ENCODE data around the gene EIF3J. TPM values are rescaled to one million over a fixed set of nuclear protein-coding genes. Genes with fewer than 3 reads are reported as not detected.
"Not testable (repeated sequence)": the region's sequence is repeated elsewhere in the genome, so short reads cannot be mapped to it uniquely, and the experiment has no call there.

EIF3J gene
- total RNA-seq, 5 donors from 2014 or later (not counting 1 experiment from before 2014, with no cell fraction given) = 58.2 to 68.3 (median 64.4) TPM

DNA sequence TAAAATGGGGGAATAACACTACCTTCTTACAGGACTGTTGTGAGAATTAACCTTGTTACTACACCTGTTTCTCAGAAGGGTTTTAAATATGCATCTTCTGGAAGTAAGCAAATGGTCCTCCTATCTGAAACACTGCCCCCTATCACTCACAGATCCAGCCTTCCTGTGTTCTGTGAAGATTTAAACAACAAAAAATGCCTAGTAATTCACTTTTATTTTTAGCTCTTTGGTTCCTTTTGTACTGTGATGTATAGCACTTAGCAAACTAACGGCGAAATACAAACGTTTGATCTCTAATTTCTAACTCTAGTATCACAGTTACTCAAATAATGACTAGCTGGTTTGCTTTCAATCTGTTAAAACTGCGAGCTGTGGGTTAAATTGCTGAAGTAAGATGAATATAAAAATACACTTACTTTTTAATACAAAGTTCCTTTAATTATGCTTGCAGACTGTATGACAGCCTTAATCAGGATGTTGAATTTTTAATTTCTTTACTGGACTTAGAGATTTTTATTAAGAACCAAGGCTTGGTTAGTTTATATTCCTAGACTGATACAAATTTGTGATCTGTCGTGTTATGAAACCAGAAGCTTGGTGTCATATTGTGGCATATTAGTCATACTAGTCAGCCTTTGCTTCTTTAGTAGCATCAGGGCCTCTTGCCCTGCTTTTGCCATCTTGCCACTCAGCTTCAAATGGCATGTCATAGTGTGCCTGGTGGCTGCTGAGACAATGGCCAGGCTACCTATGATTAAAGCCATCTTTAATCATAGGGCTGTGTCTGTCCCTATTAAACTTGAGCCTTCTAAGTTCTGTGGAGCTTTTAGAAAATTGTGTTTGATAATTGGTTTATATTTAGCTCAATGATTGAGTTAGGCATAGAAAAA lies 9.2 kb downstream of the EIF3J start:
- ATAC-seq (replicated peaks in 1 of 4) (peak; percentile 65 to 70 (median 66)), DNase-seq (peak in 3 of 35 experiments; percentile 9 to 48 (median 12))
- Histone ChIP-seq H3K4me3 (ENCODE audit: control insufficient read depth in 1 of 2, extremely low read depth in 1 of 2, low read length in 1 of 2) (no peak overlapping the region), H3K9me3 (no peaks in the 10 kb centered on the region), H3K27ac (ENCODE audit: low read length) (peak overlapping the region; percentile 48), H3K27me3 (replicated peaks in 1 of 2; ENCODE audit: control insufficient read depth in 2 of 2, extremely low read depth in 1 of 2, insufficient read depth in 2 of 2, low read length in 1 of 2) (no peaks in the 10 kb centered on the region), H3K4me1 (ENCODE audit: control insufficient read depth in 1 of 2, extremely low read depth in 1 of 2, insufficient read depth in 2 of 2, low read length in 2 of 2) (peaks cover 6 to 28% of the 10 kb centered on the region in 2 experiments), H3K36me3 (ENCODE audit: control insufficient read depth in 2 of 2, extremely low read depth in 1 of 2, insufficient read depth in 1 of 2, low read length in 1 of 2) (peaks cover 0 to 16% of the 10 kb centered on the region in 2 donors)
- no peaks in the 10 kb centered on the region for H3K9me3 Mint-ChIP-seq
- H3K4me1 Mint-ChIP-seq = peaks cover 63 to 72% (median 68%) of the 10 kb centered on the region in 3 donors
- CTCF ChIA-PET = interaction anchor here (0.6 to 2.1 kb wide), 16 partner anchors 9 to 1170 kb away, joined by 3 to 15 read pairs (median 4); partner anchors contain the start of gene EIF3J (in 1 of the 2)
- H3K27ac Mint-ChIP-seq = peak overlapping the region; percentile 53 to 66
- H3K36me3 Mint-ChIP-seq = peaks cover 26% of the 10 kb centered on the region
- no peaks in the 10 kb centered on the region for H3K27me3 Mint-ChIP-seq
- no CpG with 5 or more reads among the region's 5 CpGs for WGBS (ENCODE audit: insufficient coverage)
- POLR2A ChIA-PET = interaction anchor here (0.5 to 1.4 kb wide), 5 partner anchors 9 to 1055 kb away, joined by 3 to 34 read pairs (median 6); partner anchors contain the start of gene EIF3J (in 1 of the 2)
- peak overlapping the region; percentile 11 to 46 (median 14) for H3K4me3 Mint-ChIP-seq

DNA sequence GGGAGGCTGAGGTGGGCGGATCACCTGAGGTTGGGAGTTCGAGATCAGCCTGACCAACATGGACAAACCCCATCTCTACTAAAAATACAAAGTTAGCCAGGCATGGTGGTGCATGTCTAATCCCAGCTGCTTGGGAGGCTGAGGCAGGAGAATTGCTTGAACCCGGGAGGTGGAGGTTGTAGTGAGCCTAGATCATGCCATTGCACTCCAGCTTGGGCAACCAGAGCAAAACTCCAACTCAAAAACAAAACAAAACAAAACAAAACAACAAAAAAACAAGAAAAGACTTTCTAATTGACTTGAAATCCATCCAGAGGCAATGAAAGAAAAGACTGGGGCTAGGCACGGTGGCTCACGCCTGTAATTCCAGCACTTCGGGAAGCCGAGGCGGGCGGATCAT lies 12.2 kb downstream of the EIF3J start:
- H3K4me1 Mint-ChIP-seq = peaks cover 40 to 51% (median 43%) of the 10 kb centered on the region in 3 donors
- 100% methylated on average over 2 of the region's 9 CpGs for WGBS (ENCODE audit: insufficient coverage)
- H3K27ac ChIP-seq (ENCODE audit: low read length); H3K4me3 ChIP-seq (ENCODE audit: control insufficient read depth in 1 of 2, extremely low read depth in 1 of 2, low read length in 1 of 2); H3K27me3 Mint-ChIP-seq; H3K27me3 ChIP-seq (replicated peaks in 1 of 2; ENCODE audit: control insufficient read depth in 2 of 2, extremely low read depth in 1 of 2, insufficient read depth in 2 of 2, low read length in 1 of 2); DNase-seq; H3K9me3 Mint-ChIP-seq; H3K4me3 Mint-ChIP-seq; H3K9me3 ChIP-seq; ATAC-seq (replicated peaks in 1 of 4): not testable (repeated sequence)
- POLR2A ChIA-PET = interaction anchor here in 1 of 2 donors (0.6 to 1.5 kb wide), 4 partner anchors 11 to 314 kb away, joined by 6 to 15 read pairs (median 6); partner anchors contain the start of gene EIF3J
- H3K27ac Mint-ChIP-seq = peak overlapping the region in 1 of 2 donors; percentile 11
- peaks cover 7 to 30% of the 10 kb centered on the region in 2 donors for H3K36me3 ChIP-seq (ENCODE audit: control insufficient read depth in 2 of 2, extremely low read depth in 1 of 2, insufficient read depth in 1 of 2, low read length in 1 of 2)
- CTCF ChIA-PET = interaction anchor here (0.6 to 1.2 kb wide), 2 partner anchors 11 to 188 kb away, joined by 6 to 7 read pairs; no protein-coding TSS in a partner anchor
- peaks cover 14% of the 10 kb centered on the region for H3K36me3 Mint-ChIP-seq
- H3K4me1 ChIP-seq (ENCODE audit: control insufficient read depth in 1 of 2, extremely low read depth in 1 of 2, insufficient read depth in 2 of 2, low read length in 2 of 2) = peaks cover 0 to 20% of the 10 kb centered on the region in 2 experiments

DNA sequence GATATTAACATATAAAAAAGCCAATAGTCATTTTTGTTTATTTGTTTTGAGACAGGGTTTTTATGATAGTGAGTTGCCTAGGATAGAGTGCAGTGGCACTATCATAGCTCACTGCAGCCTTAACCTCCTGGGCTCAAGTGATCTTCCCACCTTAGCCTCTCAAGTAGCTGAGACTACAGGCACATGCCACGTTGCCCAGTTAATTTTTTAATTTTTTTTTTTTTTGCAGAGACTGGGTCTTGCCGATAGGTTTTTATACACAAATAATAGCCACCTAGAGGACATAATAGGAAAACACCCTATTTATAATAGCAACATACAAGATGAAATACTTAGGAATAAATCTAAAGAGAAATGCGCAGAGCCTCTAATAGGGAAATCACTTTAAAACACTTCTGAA lies 13.3 kb downstream of the EIF3J start:
- H3K27me3 Mint-ChIP-seq = no peaks in the 10 kb centered on the region
- no peak overlapping the region for H3K27ac ChIP-seq (ENCODE audit: low read length)
- peaks cover 7 to 39% of the 10 kb centered on the region in 2 donors for H3K36me3 ChIP-seq (ENCODE audit: control insufficient read depth in 2 of 2, extremely low read depth in 1 of 2, insufficient read depth in 1 of 2, low read length in 1 of 2)
- H3K4me1 Mint-ChIP-seq = peaks cover 51 to 58% (median 51%) of the 10 kb centered on the region in 3 donors
- ChIA-PET POLR2A (interaction anchor here in 1 of 2 donors (0.7 to 1.5 kb wide), 4 partner anchors 12 to 172 kb away, joined by 3 to 15 read pairs (median 6); partner anchors contain the start of gene EIF3J), CTCF (interaction anchor here in 1 of 2 donors (0.6 to 1.2 kb wide), 4 partner anchors 12 to 646 kb away, joined by 3 to 7 read pairs (median 4); no protein-coding TSS in a partner anchor)
- H3K4me1 ChIP-seq (ENCODE audit: control insufficient read depth in 1 of 2, extremely low read depth in 1 of 2, insufficient read depth in 2 of 2, low read length in 2 of 2) = peaks cover 8 to 14% of the 10 kb centered on the region in 2 experiments
- no peak overlapping the region for H3K4me3 Mint-ChIP-seq
- DNase-seq (peak in 1 of 35 experiments; percentile 38), ATAC-seq (replicated peaks in 1 of 4) (peak in 1 of 4 experiments; percentile 31)
- peak overlapping the region; percentile 52 to 64 for H3K27ac Mint-ChIP-seq
- no peaks in the 10 kb centered on the region for H3K9me3 Mint-ChIP-seq
- H3K4me3 ChIP-seq (ENCODE audit: control insufficient read depth in 1 of 2, extremely low read depth in 1 of 2, low read length in 1 of 2) = no peak overlapping the region
- H3K27me3 ChIP-seq (replicated peaks in 1 of 2; ENCODE audit: control insufficient read depth in 2 of 2, extremely low read depth in 1 of 2, insufficient read depth in 2 of 2, low read length in 1 of 2) = no peaks in the 10 kb centered on the region
- peaks cover 24% of the 10 kb centered on the region for H3K36me3 Mint-ChIP-seq
- WGBS (ENCODE audit: insufficient coverage) = no CpG with 5 or more reads among the region's 3 CpGs
- no peaks in the 10 kb centered on the region for H3K9me3 ChIP-seq

DNA sequence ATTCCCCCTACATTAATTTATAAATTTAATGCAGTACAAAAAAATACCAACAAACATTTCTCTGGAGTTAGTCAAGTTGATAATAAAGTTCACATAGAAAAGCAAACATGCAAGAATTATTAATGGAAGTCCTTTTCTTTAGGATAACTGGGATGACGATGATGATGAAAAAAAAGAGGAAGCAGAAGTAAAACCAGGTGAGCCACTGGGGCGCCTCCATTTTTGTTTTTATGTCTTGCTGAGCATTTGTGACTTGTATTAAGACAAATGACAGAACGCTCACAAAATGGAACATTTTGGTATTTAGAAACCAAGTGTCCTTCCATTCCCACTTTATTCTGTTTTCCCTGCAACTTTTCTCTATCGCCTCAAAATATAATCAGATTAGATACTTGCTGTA lies 13.8 kb downstream of the EIF3J start:
- Histone ChIP-seq H3K4me1 (ENCODE audit: control insufficient read depth in 1 of 2, extremely low read depth in 1 of 2, insufficient read depth in 2 of 2, low read length in 2 of 2) (peaks cover 11 to 14% of the 10 kb centered on the region in 2 experiments), H3K4me3 (ENCODE audit: control insufficient read depth in 1 of 2, extremely low read depth in 1 of 2, low read length in 1 of 2) (no peak overlapping the region), H3K36me3 (ENCODE audit: control insufficient read depth in 2 of 2, extremely low read depth in 1 of 2, insufficient read depth in 1 of 2, low read length in 1 of 2) (peaks cover 7 to 44% of the 10 kb centered on the region in 2 donors), H3K27ac (ENCODE audit: low read length) (no peak overlapping the region), H3K27me3 (replicated peaks in 1 of 2; ENCODE audit: control insufficient read depth in 2 of 2, extremely low read depth in 1 of 2, insufficient read depth in 2 of 2, low read length in 1 of 2) (no peaks in the 10 kb centered on the region), H3K9me3 (no peaks in the 10 kb centered on the region)
- Mint-ChIP-seq H3K27me3 (no peaks in the 10 kb centered on the region), H3K4me3 (no peak overlapping the region), H3K4me1 (peaks cover 53 to 60% (median 54%) of the 10 kb centered on the region in 3 donors), H3K9me3 (no peaks in the 10 kb centered on the region), H3K27ac (peak overlapping the region in 1 of 2 donors; percentile 59), H3K36me3 (peaks cover 28% of the 10 kb centered on the region)
- no peak for DNase-seq
- no peak for ATAC-seq (replicated peaks in 1 of 4)
- ChIA-PET POLR2A (interaction anchor here in 1 of 2 donors (1.5 kb wide), 2 partner anchors 12 to 14 kb away, joined by 6 to 15 read pairs; partner anchors contain the start of gene EIF3J), CTCF (interaction anchor here in 1 of 2 donors (0.6 kb wide), 1 partner anchor 38 kb away, joined by 4 read pairs; no protein-coding TSS in a partner anchor)
- no CpG with 5 or more reads among the region's 4 CpGs for WGBS (ENCODE audit: insufficient coverage)

DNA sequence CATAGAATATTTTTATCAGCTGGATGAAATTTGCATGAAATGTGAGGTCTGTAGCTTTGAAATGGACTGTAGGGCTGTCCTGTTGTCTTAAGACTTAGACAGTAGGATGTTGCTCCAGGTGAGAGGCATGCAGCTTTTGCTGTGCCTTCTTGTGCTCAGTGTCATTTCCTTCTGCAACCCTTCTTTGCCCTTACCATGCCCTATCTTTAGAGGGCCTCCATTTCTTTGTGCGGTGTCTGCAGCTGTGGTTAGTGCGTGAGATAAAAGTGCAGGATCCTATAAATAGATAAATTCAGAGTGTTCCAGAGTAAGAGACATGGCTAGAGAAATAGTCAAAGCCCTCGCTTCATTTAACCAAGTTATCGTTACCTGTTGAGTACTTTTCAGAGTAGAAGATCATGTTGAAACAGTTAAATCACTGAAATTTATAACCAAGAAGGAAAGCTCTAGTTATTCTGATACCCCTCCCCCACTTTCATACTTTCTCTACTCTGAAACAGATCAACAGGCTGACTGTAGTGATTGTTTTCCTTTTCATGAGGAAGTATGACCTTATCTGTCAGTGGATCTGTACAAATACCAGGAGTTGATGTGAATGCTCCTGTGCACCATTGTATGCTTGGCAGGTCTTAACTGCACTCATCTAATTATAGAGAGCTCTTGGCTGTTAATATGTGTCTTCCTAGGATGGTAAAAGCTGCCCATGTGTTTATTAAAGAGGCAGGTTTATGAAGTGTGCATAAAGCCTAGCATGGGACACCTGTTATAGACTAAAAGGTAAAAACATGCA lies 18.2 kb downstream of the EIF3J start:
- H3K27ac ChIP-seq (ENCODE audit: low read length) = peak overlapping the region; percentile 30
- H3K4me3 ChIP-seq (ENCODE audit: control insufficient read depth in 1 of 2, extremely low read depth in 1 of 2, low read length in 1 of 2) = no peak overlapping the region
- no peaks in the 10 kb centered on the region for H3K27me3 ChIP-seq (replicated peaks in 1 of 2; ENCODE audit: control insufficient read depth in 2 of 2, extremely low read depth in 1 of 2, insufficient read depth in 2 of 2, low read length in 1 of 2)
- ChIA-PET CTCF (no interaction called here), POLR2A (interaction anchor here (0.6 kb wide), 2 partner anchors 20 to 101 kb away, joined by 3 read pairs; no protein-coding TSS in a partner anchor)
- H3K36me3 ChIP-seq (ENCODE audit: control insufficient read depth in 2 of 2, extremely low read depth in 1 of 2, insufficient read depth in 1 of 2, low read length in 1 of 2) = peaks cover 9 to 81% of the 10 kb centered on the region in 2 donors
- Mint-ChIP-seq H3K36me3 (peaks cover 37% of the 10 kb centered on the region), H3K9me3 (no peaks in the 10 kb centered on the region), H3K27me3 (no peaks in the 10 kb centered on the region), H3K4me3 (peak overlapping the region in 2 of 3 donors; percentile 2 to 18), H3K4me1 (peaks cover 40 to 46% (median 43%) of the 10 kb centered on the region in 3 donors), H3K27ac (peak overlapping the region; percentile 53 to 84)
- no peaks in the 10 kb centered on the region for H3K9me3 ChIP-seq
- WGBS (ENCODE audit: insufficient coverage) = no CpG with 5 or more reads among the region's 4 CpGs
- ATAC-seq (replicated peaks in 1 of 4) = peak; percentile 79 to 84 (median 84)
- no peak for DNase-seq
- H3K4me1 ChIP-seq (ENCODE audit: control insufficient read depth in 1 of 2, extremely low read depth in 1 of 2, insufficient read depth in 2 of 2, low read length in 2 of 2) = peaks cover 13 to 15% of the 10 kb centered on the region in 2 experiments
